ENCODE measurements around the gene TCAF1.

The TCAF1 gene

GRCh38 chr7:143889068-143889467 is 12.9 kb downstream of the TCAF1 start:
- no peak for DNase-seq (ENCODE audit: low read depth)
- no peak overlapping the region for H3K4me3 ChIP-seq (ENCODE audit: low read length)
- TF ChIP-seq, protein P1, sequence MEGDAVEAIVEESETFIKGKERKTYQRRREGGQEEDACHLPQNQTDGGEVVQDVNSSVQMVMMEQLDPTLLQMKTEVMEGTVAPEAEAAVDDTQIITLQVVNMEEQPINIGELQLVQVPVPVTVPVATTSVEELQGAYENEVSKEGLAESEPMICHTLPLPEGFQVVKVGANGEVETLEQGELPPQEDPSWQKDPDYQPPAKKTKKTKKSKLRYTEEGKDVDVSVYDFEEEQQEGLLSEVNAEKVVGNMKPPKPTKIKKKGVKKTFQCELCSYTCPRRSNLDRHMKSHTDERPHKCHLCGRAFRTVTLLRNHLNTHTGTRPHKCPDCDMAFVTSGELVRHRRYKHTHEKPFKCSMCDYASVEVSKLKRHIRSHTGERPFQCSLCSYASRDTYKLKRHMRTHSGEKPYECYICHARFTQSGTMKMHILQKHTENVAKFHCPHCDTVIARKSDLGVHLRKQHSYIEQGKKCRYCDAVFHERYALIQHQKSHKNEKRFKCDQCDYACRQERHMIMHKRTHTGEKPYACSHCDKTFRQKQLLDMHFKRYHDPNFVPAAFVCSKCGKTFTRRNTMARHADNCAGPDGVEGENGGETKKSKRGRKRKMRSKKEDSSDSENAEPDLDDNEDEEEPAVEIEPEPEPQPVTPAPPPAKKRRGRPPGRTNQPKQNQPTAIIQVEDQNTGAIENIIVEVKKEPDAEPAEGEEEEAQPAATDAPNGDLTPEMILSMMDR (conservative IDR thresholded peaks at IDR 0.05; ENCODE audit: low read length), result no peak

DNA sequence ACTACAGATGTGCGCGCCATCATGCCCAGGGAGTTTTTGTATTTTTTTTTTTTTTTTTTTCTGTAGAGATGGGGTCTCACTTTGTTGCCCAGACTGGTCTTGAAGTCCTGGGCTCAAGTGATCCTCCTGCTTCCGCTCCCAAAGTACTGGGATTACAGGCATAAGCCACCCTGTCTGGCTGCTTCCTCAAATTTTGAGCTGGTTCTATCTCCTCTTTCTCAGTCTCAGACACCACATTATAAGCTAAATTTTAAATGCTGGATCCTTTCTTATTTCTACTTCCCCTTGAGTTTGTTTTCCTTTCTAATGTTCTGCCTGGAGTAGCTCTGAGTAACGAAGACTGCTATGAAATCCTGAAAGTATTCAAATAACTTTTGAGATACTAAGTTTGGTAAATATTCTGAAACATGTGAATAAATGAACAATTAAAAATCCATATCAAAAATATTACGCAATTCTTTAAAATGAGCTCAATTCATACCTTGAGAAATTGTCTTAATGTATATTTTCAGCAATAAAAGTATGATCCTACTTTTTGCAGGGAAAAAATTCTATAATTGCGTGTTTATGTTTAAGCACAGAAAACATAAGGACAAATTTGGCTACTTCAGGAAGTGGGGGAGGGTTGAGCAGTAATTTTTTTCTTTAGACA is 15.0 kb downstream of the TCAF1 start:
- no peak for DNase-seq (ENCODE audit: low read depth)
- TF ChIP-seq, protein P1 (conservative IDR thresholded peaks at IDR 0.05; ENCODE audit: low read length), result no peak
- H3K4me3 ChIP-seq (ENCODE audit: low read length), result no peak overlapping the region

- TF ChIP-seq, protein P1 (conservative IDR thresholded peaks at IDR 0.05; ENCODE audit: low read length), result no peak
- no peak overlapping the region for H3K4me3 ChIP-seq (ENCODE audit: low read length)
- no peak for DNase-seq (ENCODE audit: low read depth)
Measured at GRCh38 chr7:143885951-143886350, 16.0 kb downstream of the TCAF1 start.

DNA sequence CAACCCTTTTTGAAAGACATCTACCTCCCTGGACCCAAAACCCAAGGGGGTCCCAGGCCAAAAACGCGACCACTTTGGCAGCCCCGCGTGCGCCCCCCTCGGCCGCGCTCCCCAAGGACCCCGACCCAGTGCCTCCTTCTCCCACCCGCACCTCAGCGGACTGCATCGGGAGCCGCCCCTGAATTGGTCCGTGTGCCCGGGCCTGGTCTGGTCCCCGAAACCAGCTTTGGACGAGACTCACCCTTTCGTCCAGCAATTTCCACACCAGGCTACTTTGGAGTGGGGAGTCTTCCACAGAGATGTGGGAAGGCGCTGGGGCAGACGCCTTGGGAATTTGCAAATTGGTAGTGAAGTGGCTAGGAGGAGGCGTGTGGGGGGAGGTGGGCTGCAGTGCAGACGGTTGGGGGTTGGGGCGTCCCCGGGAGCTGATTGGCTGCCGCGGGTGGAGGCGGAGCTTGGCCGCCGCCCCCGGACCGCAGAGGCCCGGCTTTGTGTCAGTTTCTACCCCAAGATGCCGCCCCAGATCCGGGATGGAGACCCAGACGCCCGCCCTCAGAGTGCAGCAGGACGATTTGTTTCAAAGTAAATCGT is 16.9 kb downstream of the TCAF1 start:
- peak overlapping the region; percentile 77 for H3K4me3 ChIP-seq (ENCODE audit: low read length)
- TF ChIP-seq, protein P1 (conservative IDR thresholded peaks at IDR 0.05; ENCODE audit: low read length), result no peak
- peak; percentile 69 for DNase-seq (ENCODE audit: low read depth)

DNA sequence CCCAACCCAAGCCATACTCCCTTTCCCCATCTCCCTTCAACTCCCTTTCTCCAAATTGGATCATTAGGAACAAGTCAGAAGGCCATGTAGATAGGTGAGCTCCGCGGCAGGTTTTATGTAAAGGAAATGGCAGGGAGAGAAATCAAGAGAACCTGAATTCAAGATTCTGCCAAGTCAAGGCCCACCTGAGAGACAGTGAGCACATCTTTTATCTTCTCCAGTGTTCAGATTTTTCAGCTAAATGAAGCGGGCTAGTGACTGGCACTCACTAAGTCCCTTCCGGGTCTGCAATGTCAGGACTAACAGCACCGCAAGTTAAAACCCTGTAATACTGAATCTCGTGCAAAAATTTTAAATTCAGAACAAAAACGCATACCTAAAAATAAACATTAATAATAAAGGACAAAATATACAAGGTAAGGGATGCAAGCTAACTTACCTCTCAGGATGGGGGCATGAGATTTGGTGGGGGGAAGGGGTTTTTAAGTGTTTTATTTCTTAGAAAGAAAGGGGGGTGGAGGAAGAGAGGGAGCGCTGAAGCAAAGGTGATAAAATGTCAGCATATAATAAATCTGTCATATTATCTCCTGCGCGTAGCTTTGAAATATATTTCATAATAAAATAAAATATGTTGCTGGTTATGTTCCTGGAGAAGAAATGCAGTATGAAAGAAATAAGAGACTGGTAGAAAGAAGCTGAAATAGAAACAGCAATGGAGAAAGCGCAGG is 17.6 kb downstream of the TCAF1 start:
- peak overlapping the region; percentile 77 for H3K4me3 ChIP-seq (ENCODE audit: low read length)
- no peak for DNase-seq (ENCODE audit: low read depth)
- TF ChIP-seq, protein P1 (conservative IDR thresholded peaks at IDR 0.05; ENCODE audit: low read length), result no peak

- H3K4me3 ChIP-seq (ENCODE audit: low read length), result peak overlapping the region; percentile 79
- peak; percentile 48 for DNase-seq (ENCODE audit: low read depth)
- TF ChIP-seq, protein P1 (conservative IDR thresholded peaks at IDR 0.05; ENCODE audit: low read length), result no peak
Measured at GRCh38 chr7:143882604-143883078, 19.3 kb downstream of the TCAF1 start.

Measured in AG10803 (cell line).